ENCODE data around the gene ZNF728.
"Not testable (repeated sequence)": the region's sequence is repeated elsewhere in the genome, so short reads cannot be mapped to it uniquely, and the experiment has no call there.

ZNF728 gene

GRCh38 chr19:23002690-23003422 is at the start of gene ZNF728:
ZNF728 (minus strand) TSS chr19:23003176; CDS start chr19:23003030, 146 bp downstream.
- no peak for DNase-seq

- DNase-seq: no peak
Measured at GRCh38 chr19:23052349-23052748, 49.4 kb upstream of the ZNF728 start.

- no peak for DNase-seq
Measured at GRCh38 chr19:23049256-23049655, 46.3 kb upstream of the ZNF728 start.

DNA sequence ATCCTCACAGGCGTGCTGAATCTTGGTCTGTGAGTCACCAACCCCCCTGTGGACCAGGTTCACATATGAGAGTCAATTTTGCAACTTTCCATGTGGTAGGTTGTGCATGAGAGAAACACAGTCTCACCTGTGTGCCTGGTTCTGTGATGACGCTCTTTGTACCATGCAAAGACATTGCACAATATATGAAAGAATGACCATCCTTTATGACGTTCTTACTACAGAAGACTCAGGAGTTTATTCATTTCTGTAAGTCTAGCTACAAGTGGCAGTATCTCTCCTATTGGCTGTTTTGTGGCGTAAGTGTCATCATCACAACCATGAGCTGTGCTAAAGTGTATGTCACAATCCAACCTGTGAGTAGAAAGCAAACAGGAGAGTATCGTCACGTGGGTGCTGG is 43.8 kb upstream of the ZNF728 start:
- no peak for DNase-seq

DNA sequence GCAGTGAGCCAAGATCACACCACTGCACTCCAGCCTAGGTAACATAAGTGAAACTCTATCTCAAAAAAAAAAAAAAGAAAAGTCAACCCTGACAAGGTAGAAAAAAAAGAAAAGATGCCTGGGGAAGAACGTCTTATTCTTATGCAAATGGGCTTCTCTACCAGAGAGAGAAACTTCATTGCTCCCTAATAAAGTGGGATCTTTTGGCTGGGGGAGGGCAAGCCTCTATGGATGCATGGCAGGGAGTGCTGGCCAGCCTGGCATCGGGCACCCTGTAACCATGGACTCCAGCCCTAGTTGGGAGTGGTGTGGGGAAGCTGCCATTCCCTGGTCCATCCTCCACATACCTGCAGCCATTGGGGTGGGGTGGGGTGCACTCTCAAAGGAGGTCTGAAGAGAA is 30.7 kb upstream of the ZNF728 start:
- DNase-seq: no peak

- no peak for DNase-seq
Measured at GRCh38 chr19:23015660-23016059, 12.7 kb upstream of the ZNF728 start.

DNA sequence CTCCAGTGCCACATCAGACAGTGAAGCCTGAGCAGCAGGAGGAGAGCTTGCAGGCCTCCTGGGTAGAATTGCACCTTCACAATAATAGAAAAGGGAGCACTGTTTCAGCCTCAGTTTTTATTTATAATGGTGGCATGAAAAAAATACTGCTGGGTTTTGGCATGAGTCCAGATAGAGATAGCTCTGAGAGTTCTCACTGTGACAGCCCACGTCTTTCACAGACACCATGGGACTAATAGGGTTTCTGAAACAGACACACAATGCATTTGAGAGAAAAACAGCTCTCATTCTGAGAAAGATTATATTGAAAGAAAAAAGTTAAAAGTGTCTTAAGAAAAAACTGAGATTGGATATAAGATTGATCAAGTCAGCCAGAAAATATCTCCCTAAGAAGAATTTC is 8.0 kb downstream of the ZNF728 start:
- not testable (repeated sequence) for DNase-seq

DNA sequence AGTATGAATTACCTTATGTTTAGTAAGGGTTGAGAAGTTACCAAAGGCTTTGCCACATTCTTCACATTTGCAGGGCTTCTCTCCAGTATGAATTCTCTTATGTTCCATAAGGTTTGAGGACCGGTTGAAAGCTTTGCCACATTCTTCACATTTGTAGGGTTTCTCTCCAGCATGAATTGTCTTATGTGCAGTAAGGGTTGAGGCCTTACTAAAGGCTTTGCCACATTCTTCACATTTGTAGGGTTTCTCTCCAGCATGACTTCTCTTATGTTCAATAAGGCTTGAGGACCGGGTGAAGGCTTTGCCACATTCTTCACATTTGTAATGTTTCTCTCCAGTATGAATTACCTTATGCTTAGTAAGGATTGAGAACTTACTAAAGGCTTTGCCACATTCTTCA is 26.7 kb downstream of the ZNF728 start:
- no peak for DNase-seq

GRCh38 chr19:22975546-22976136 is 27.3 kb downstream of the ZNF728 start:
- not testable (repeated sequence) for DNase-seq

DNA sequence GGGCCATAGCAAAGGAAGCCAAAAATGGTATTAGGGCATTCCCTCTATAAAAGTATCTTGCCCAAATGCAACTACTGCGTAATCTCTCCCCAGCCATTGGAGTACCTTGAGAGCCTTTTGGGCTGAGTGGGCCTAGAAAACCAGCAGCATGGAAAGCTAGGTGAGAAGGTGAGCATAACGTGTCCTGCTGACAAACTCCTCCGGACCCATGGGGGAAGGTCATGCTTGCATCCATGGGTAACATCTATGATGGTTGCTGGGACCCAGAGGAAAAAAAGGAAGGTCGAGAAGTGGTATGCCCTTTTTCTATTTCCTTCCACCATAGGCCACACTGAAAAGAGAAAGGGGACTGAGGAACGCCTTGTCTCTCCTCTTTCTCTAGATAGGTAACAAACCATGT is 57.4 kb downstream of the ZNF728 start:
- DNase-seq: no peak

GRCh38 chr19:22935151-22935550 is 67.8 kb downstream of the ZNF728 start:
- DNase-seq: no peak

- not testable (repeated sequence) for DNase-seq
Measured at GRCh38 chr19:22927576-22927975, 75.4 kb downstream of the ZNF728 start.

DNA sequence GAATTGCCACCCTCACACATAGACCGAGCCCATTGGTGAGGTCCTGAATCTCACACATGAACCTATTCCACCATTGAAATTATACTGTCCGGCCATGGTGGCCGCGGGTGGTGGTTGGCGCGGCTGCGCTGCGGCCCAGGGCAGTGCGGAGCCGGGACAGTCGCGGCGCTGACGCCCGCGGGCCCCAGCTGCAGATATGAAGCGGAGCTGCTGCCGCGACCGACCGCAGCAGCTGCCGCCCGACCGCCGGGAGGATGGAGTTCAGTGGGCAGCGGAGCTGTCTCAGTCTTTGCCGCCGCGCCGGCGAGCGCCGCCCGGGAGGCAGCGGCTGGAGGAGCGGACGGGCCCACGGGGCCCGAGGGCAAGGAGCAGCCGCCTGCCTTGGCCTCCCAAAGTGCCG is 77.8 kb downstream of the ZNF728 start:
- DNase-seq: not testable (repeated sequence)
